Gastrocnemius medialis (tissue), 4 donors: ENCODE data around the gene TUBA8.

Experiments
- POLR2A ChIP-seq, 2 donors: fragments of 450-650 bp; IDR thresholded peaks; one replicate each; pipeline ENCODE4 v1.6.1; 2017; ENCODE audit warnings: antibody characterized with exemption in 2 of 2, mild to moderate bottlenecking in 2 of 2, moderate library complexity in 2 of 2
- TF ChIP-seq, protein P1 (sequence below), 5 experiments: fragments of 450-650 bp in 3 of 5; fragments of 200-600 bp in 2 of 5; sonication (generic) in 2 of 5; IDR thresholded peaks in 4 of 5; conservative IDR thresholded peaks in 1 of 5; 1 replicate in 4 of 5; 2 replicates in 1 of 5; pipeline ENCODE4 v1.5.1; 2016 to 2019; ENCODE audit warnings: antibody characterized with exemption in 5 of 5, mild to moderate bottlenecking in 3 of 5, moderate library complexity in 3 of 5

DNA sequence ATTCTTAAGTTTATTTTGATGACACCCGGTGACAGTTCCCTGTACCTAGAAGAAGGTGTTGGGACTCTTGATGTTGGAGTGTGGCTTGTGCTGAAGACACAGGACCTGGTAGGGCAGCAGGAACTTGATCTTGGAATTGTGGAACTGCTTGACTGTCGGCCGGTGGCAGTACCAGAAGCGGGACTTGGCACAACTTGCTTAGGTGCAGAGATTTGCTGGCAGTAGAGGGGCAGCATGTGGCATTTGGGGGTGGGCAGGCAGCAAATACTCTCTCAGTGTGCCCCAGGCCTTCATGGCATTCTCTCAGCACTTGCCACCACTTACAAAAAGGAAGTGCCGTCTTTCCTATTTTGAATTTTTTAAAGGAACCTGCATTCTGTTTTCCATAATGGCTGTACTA, 29.2 kb upstream of the TUBA8 start:
- TF ChIP-seq, protein P1, sequence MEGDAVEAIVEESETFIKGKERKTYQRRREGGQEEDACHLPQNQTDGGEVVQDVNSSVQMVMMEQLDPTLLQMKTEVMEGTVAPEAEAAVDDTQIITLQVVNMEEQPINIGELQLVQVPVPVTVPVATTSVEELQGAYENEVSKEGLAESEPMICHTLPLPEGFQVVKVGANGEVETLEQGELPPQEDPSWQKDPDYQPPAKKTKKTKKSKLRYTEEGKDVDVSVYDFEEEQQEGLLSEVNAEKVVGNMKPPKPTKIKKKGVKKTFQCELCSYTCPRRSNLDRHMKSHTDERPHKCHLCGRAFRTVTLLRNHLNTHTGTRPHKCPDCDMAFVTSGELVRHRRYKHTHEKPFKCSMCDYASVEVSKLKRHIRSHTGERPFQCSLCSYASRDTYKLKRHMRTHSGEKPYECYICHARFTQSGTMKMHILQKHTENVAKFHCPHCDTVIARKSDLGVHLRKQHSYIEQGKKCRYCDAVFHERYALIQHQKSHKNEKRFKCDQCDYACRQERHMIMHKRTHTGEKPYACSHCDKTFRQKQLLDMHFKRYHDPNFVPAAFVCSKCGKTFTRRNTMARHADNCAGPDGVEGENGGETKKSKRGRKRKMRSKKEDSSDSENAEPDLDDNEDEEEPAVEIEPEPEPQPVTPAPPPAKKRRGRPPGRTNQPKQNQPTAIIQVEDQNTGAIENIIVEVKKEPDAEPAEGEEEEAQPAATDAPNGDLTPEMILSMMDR (IDR thresholded peaks at IDR 0.05 in 4 of 5, conservative IDR thresholded peaks at IDR 0.05 in 1 of 5): no peak
- TF ChIP-seq POLR2A (IDR thresholded peaks at IDR 0.05): no peak
